GM18873 (cell line): ENCODE data around the gene TAC1.
"Not testable (repeated sequence)": the region's sequence is repeated elsewhere in the genome, so short reads cannot be mapped to it uniquely, and the experiment has no call there.

Experiments used
- ATAC-seq: cut with Tn5 transposase; IDR thresholded peaks from one replicate; pipeline ENCODE4 v1.9.1; 2021; ENCODE audit warnings: mild to moderate bottlenecking, moderate library complexity, moderate number of reproducible peaks; ENCODE audit not compliant: unreplicated experiment, low FRiP score

TAC1 gene, protein sequence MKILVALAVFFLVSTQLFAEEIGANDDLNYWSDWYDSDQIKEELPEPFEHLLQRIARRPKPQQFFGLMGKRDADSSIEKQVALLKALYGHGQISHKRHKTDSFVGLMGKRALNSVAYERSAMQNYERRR

DNA sequence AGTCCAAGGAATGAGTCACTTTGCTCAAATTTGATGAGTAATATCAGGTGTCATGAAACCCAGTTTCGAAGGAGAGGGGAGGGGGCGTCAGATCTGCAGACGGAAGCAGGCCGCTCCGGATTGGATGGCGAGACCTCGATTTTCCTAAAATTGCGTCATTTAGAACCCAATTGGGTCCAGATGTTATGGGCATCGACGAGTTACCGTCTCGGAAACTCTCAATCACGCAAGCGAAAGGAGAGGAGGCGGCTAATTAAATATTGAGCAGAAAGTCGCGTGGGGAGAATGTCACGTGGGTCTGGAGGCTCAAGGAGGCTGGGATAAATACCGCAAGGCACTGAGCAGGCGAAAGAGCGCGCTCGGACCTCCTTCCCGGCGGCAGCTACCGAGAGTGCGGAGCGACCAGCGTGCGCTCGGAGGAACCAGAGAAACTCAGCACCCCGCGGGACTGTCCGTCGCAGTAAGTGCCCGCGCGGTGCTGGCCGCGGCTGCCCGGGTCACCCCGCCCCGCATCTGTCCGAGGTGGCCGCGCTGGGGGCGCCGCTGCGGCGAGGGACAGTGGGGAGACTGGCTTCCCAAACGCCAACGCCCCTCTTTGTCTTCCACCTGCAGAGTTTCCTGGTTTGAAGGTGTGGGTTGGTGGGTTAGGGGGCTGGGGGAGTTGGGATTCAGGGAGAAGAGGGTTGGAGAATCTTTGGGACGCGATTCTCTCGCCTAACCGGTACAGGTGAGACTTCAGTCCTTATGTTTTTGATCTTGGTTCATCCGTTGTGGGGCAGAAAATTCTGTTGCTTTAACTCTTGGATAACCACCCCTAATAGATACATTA lies at the start of gene TAC1:
Gene TAC1 (plus strand): TSS at position 351 of the 829 bp plus-strand sequence. CDS start 527 bp downstream, outside the sequence.
- ATAC-seq, result no peak

DNA sequence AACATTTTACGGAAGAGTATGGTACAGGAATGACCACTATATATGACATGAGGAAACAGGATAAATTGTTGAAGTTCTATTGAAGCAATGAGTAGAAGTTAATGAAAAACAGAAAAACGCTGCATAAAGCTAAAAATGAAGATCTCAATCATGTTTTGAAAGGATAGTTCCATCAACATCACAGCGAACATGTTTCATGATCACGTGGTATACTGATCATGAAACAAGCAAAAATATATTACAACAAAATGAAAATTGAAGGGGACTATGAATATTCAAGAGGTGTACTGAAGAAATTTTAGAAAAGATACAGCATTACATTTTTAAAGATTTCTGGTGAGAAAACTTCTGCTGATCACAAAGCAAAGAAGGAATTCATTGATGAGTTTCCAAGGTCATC lies 45.9 kb upstream of the TAC1 start:
- ATAC-seq, result no peak

DNA sequence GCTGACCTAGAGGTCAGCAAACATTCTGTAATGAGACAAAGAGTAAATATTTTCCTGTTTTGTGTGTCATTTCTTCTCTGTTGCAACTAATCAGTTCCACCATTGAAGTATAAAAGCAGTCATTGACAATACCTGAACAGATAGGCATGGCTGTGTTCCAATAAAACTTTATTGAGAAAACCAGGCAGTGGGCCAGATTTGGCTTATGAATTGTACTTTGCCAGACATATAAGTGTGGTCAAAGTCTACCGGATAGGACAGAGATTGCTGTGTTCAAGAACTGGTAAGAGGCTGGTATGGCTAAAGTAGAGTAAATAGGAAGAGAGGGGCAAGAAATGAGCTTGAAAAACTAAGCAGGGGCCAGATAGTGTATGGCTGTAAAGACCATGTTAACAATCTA lies 38.3 kb upstream of the TAC1 start:
- ATAC-seq, result no peak

DNA sequence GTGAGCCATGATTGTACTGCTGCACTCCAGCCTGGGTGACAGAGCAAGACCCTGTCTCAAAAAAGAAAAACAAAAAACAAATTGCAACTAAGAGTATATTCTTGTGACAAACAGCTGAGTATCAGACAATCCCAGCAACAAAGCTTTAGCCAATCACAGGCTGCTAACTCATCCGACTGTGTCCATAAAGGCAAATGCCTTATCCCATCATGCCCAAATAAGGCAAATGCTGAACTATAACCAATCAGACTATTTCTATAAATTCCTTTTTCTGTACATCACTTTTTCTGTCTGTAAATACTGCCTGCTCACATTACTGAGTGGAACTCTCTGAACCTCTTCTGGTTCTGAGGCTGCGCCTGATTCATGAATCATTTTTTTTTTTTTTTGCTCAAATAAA lies 37.5 kb upstream of the TAC1 start:
- no peak for ATAC-seq

DNA sequence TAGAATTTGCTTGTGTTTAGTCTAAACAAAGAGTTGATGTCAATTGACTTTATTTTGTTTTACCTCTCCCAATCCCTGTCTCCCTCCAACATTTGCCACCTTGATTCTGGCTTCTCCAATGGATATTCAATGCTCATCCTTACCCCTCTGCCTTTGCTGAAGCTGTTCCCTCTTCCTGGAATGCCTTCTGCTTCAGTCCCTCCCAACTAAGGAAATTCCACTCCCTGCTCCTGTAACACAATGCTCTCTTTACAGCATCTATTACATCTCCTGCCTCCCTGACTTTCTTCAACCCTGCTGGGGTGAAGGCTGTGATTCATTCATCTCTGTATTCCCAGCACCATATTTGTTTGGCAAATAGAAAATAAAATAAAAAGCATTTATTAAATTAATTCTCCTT lies 34.5 kb upstream of the TAC1 start:
- ATAC-seq, result no peak

DNA sequence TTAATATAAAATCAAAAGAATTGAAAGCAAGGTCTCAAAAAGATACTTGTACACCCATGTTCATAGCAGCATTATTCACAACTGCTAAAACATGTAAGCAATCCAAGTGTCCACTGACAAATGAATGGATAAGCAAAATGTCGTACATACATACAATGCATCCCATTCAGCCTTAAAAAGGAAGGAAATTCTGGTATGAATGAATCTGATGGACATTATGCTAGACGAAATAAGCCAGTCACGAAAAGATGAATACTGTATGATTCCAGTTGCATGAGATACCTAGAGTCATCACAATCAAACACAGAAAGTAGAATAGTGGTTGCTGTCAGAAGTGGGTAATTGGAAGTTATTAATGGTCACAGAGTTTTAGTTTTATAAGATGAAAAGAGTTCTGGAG lies 9.5 kb upstream of the TAC1 start:
- ATAC-seq, result no peak

DNA sequence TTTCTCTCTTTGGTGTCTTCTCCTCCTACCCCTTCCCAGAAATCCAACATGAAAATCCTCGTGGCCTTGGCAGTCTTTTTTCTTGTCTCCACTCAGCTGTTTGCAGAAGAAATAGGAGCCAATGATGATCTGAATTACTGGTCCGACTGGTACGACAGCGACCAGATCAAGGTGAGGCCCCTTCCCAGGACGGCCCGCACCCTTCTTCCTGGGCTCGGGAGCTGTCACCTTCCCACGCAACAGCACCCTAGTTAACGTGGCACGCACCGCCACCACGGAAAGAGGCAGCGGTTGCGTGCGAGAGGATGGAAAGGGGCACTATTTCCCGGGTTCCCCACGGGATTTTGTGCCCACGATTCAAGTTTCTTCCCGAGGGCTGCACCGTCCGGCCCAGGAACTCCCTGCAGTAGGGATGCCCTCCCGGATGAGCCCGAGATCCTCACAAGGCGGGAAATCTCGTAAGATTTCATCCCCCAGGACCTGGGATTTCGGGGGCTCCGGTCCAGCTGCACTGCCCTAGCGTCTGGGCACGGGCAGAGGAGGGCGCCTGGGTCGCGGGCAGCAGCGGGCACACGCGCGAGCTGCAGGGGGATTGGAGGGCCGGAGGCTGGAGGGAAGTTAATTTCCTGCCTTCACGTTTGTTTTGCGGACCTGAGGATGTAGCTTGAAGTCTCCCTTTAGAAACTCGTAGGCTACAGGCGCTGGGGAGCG lies 834 bp downstream of the TAC1 start:
- ATAC-seq, result no peak

DNA sequence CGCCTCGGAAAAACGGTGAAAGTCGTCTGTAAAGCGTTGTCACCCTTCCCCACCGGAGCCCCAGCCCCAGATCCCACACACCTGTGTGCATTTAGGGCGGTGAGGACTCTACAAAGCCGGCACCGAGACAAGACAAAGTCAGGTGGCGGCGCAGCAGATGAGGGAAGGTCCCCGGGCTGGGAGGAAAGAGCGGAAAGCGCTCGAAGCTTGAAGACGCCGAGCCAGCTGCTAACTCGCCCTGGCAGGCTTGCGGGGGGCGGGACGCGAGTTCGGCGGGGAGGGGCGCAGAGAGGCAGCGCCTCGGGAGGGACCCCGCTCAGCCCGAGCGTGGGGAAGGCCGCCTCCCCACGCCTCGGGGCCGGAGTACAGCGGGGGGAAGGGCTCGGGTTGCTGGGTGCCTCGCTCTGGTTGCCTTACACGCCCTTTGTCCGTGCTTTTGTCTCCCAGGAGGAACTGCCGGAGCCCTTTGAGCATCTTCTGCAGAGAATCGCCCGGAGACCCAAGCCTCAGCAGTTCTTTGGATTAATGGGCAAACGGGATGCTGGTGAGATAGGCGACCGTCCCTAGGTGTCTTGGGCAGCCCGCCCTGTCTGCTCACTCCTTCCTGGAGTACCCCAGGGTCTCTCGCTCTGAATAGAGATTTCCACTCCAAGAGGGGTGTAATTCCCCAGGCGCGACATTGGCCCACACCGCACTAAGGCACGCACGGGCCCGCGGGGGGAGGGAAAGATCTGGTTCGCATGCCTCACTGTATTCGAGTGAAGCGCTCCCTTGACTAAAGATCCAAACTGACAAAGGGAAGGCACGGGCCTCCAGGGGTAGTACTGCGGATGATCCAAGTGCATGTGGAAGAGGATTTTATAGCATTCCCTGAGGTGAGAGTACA lies 1.6 kb downstream of the TAC1 start:
- ATAC-seq, result no peak

DNA sequence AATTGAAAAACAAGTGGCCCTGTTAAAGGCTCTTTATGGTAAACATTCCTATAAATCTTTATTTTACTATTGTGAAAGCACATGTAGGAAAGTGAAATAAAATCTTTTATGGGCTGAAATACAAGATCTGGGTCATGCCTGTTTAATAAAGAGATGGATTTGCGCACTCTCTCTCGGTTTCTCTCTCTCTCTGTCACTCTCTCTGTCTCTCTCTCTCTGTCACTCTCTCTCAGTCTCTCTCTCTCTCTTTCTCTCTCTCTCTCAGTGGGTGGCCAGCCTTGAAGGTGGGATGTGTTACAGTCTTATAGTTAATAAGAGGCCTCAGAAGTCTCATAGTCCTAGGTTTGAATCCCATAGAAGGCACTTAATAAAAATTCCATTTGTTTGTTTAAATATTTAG lies 2.4 kb downstream of the TAC1 start:
- ATAC-seq, result no peak

DNA sequence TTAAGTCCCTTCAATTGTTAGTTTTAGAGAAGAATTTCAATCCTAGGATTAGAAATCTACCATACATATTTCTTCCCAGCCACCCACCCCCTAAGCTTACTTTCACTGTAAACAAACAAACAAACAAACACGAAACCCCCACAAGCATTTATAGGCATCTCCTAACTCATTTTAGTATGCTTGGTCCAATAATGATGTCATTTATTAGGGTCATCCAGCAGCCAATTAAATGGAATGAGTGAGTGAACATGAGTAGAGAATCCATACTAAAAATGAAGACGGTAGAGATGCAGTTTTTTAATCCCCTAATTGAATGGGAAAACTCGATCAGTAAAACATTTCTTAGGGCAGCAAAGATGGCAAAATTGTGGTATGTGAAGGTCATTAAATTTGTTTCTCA lies 3.2 kb downstream of the TAC1 start:
- ATAC-seq, result no peak

DNA sequence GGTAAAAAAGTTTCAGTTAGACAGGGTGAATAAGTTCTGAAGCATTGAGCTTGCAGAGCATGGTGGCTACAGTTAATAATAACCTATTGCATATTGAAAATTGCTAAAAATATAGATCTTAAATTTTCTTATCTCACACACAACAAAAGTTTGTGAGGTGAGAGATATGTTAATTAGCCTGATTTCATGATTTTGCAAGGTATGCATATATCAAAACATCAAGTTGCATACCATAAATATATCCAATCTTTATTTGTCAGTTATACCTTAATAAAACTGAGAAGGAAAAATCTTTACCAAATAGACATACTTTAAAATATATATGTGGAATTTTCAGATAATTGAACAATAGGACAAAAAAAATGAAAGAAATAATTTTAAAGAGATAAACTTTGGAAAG lies 16.6 kb downstream of the TAC1 start:
- no peak for ATAC-seq

DNA sequence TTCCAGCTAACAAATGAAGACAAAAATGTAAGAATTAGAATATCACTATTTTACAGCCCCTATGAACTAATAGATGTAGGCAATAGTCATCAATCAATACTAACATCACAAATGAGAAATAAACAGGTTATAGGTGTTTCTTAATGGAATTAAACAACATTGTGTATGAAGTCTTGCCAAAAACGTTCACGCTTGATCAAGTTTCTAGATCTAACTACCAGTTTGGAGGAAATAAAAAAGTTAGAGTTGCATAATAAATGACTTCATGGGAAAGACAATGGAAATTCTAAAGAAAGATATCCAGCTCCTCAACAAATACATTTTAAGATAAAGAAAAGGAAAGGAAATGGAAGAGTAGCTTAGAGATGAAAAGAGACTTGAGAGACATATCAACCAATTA lies 19.7 kb downstream of the TAC1 start:
- no peak for ATAC-seq

DNA sequence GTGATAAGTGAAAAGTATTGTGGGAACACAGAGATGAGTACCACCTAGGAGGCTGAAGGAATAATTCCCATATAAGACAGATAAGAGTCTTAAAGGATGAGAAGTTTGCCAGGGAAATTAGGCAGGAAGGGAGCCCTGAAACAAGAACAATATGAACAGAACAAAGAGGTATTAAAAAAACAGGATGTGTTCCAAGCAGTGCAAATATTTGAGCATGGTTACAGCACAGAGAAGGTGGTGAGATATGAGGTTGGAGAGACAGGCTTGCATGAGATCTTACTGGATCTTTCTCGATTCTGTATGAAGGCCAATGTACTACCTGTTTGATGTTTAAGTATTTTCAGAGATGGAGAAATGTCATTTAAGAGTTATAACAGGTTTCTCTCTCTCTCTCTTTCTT lies 20.3 kb downstream of the TAC1 start:
- no peak for ATAC-seq

DNA sequence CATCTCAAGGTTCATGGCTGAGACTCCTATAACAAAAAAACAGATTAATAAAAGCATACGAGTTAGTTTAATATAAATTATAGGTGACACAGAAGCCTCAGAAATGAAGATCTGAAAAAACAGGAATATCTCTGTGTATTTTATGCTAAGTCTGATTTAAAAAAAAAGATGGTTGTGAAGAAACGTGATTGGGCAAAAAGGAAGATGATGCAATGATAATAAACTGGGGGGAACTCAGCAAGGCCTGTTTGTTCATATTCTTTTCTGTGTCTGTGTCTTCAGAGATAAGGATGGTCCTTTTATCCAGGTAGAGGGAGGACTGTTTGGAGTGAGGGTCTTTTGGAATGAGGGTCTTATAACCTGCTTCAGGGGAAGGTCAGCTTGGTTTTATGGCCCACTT lies 25.9 kb downstream of the TAC1 start:
- ATAC-seq, result no peak

DNA sequence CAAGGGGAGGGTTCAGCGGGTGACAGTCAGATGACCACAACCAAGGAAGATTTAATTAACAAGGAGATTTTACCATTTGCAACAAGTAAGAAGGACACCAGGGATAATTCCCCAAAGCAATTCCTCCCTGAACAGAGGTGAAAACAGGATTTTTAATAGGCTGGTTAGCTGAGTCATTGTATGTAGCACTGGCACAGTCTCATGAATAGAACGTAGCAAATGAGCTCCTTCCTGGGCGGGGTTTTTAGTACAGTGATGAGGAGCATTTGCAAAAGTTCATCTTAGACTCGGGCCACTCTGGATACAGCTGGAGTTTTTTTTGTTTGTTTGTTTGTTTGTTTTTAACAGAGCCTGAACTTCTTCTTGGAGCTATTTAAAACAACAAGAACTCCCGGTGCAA lies 39.0 kb downstream of the TAC1 start:
- ATAC-seq, result no peak

DNA sequence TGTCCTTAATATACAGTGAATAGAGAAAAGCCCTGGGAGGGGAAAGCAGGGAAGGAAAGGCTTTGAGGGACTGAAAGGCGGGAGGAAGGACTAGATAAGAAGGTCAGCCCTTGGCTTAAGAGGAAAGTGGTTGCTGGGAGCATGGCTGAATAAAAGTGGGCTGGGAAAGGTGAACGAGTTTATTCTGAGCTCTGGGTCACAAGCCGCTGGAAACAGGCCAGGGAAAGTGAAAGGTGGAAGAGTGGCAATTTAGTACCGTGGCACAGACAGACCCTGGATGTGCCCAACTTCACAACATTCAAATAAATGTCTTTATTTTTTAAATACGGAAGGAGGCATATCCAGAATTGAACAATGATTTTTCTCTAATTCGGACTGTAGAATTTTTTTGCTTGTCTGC lies 39.7 kb downstream of the TAC1 start:
- ATAC-seq, result no peak

DNA sequence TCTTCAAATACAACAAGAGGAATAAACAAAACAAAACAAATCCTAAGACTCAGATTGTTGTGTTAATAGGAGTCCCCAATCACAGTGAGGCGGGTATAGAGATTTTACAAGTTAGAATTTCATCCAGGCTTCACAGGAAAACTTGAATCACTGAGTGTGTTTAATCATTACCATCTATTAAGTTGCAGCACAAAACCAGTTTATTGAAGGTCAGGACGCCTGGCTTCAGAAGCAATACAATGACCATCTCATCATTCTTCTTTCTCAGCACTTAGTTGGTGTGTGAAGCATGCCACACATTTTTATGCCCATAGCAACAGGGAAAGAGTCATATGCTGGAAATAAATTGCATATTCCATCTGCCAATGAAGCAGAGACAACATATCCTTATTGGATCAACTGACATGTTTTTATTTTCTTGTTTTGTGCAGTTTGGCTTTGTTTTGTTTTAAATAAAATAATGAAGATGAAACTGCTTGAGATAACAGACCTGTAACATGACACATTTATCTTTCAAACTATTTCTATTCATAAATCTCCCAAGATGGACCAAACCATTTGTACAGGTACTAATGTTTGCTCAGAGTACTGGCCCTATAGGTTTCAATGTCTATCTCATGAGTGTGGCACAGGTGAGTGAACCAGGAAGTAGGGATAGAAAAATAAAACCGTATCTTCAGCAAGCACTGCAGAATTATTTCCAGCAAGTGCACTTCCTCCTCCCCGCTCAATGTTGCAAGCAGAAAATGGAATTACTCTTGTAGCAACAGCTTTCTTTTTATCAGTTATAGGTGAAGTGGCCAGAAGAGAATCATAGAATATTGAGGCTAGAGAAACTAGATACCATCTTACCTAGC lies 40.4 kb downstream of the TAC1 start:
- ATAC-seq, result no peak

DNA sequence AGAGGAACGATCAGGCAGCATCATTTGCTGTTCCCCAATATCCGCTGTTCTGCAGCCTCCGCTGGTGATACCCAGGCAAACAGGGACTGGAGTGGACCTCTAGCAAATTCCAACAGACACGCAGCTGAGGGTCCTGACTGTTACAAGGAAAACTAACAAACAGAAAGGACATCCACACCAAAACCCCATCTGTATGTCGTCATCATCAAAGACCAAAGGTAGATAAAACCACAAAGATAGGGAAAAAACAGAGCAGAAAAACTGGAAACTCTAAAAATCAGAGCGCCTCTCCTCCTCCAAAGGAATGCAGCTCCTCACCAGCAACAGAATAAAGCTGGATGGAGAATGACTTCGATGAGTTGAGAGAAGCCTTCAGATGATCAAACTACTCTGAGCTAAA lies 54.5 kb downstream of the TAC1 start:
- ATAC-seq, result not testable (repeated sequence)
